ENCODE results near the gene QRSL1.
"Not testable (repeated sequence)": the region's sequence is repeated elsewhere in the genome, so short reads cannot be mapped to it uniquely, and the experiment has no call there.

The QRSL1 gene

GRCh38 chr6:106623039-106623438 is 6.3 kb upstream of the QRSL1 start:
- DNase-seq = no peak

- no peak for DNase-seq
Observed at GRCh38 chr6:106626485-106626884, 2.9 kb upstream of the QRSL1 start.

- not testable (repeated sequence) for DNase-seq
Observed at GRCh38 chr6:106627760-106628159, 1.6 kb upstream of the QRSL1 start.

GRCh38 chr6:106628658-106629102 is 698 bp upstream of the QRSL1 start:
- DNase-seq = no peak

GRCh38 chr6:106629859-106630163 is 433 bp downstream of the QRSL1 start:
- DNase-seq = no peak

GRCh38 chr6:106630366-106630765 is 988 bp downstream of the QRSL1 start:
- DNase-seq = no peak

GRCh38 chr6:106631346-106631745 is 2.0 kb downstream of the QRSL1 start:
- DNase-seq = no peak

- no peak for DNase-seq
Observed at GRCh38 chr6:106634565-106634964, 5.2 kb downstream of the QRSL1 start.

GRCh38 chr6:106637051-106637716 is 7.8 kb downstream of the QRSL1 start:
- DNase-seq = no peak

- no peak for DNase-seq
Observed at GRCh38 chr6:106637717-106638341, 8.5 kb downstream of the QRSL1 start.

- no peak for DNase-seq
Observed at GRCh38 chr6:106639812-106640211, 10.4 kb downstream of the QRSL1 start.

GRCh38 chr6:106642476-106642875 is 13.1 kb downstream of the QRSL1 start:
- no peak for DNase-seq

- no peak for DNase-seq
Observed at GRCh38 chr6:106643061-106643460, 13.7 kb downstream of the QRSL1 start.

GRCh38 chr6:106648651-106649308 is 19.4 kb downstream of the QRSL1 start:
- no peak for DNase-seq

- DNase-seq = no peak
Observed at GRCh38 chr6:106658469-106658868, 29.1 kb downstream of the QRSL1 start.

GRCh38 chr6:106659859-106660258 is 30.5 kb downstream of the QRSL1 start:
- no peak for DNase-seq

GRCh38 chr6:106662458-106662857 is 33.1 kb downstream of the QRSL1 start:
- no peak for DNase-seq

GRCh38 chr6:106666282-106667021 is 37.1 kb downstream of the QRSL1 start:
- no peak for DNase-seq

- DNase-seq = no peak
Observed at GRCh38 chr6:106667022-106667402, 37.6 kb downstream of the QRSL1 start.

- DNase-seq = no peak
Observed at GRCh38 chr6:106670236-106670635, 40.9 kb downstream of the QRSL1 start.

GRCh38 chr6:106671651-106672050 is 42.3 kb downstream of the QRSL1 start:
- no peak for DNase-seq

- DNase-seq = no peak
Observed at GRCh38 chr6:106674541-106675229, 45.3 kb downstream of the QRSL1 start.

GRCh38 chr6:106677282-106677681 is 47.9 kb downstream of the QRSL1 start:
- DNase-seq = no peak

All from cortex of kidney (tissue), 1 donor.